ENCODE data around the gene CBX2.

CBX2 gene

DNA sequence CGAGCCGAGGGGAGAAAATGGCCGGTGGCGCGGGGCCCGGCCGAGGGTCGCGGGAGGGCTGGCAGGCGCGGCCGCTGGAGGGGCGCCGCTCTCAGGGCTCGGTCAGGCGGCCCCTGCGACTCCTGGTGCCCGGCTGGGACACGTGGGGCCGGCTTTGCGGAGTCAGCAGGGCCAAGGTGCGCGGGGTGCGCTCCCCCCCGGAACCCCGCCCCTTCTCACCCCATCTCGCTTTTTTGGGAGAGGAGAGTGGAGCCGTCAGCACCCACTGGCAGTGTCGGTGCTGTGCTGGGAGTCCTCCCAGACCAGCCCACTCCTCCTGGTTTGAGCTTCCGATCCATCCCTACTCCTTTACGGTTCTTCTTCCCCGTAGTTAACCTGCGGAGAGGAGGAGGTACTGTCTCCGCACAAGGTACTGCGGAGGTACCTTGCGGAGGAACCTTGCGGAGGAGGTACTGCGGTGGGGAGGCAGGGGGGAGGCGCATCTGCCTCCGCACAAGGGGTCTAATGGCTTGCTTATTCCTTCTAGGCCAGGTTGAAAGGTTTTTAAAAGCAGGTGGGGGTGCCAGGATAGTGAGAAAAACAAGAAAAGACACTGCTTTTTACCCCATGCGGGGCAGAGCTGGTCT is 38.0 kb downstream of the CBX2 start:
- TF ChIP-seq, protein P1, sequence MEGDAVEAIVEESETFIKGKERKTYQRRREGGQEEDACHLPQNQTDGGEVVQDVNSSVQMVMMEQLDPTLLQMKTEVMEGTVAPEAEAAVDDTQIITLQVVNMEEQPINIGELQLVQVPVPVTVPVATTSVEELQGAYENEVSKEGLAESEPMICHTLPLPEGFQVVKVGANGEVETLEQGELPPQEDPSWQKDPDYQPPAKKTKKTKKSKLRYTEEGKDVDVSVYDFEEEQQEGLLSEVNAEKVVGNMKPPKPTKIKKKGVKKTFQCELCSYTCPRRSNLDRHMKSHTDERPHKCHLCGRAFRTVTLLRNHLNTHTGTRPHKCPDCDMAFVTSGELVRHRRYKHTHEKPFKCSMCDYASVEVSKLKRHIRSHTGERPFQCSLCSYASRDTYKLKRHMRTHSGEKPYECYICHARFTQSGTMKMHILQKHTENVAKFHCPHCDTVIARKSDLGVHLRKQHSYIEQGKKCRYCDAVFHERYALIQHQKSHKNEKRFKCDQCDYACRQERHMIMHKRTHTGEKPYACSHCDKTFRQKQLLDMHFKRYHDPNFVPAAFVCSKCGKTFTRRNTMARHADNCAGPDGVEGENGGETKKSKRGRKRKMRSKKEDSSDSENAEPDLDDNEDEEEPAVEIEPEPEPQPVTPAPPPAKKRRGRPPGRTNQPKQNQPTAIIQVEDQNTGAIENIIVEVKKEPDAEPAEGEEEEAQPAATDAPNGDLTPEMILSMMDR (IDR thresholded peaks at IDR 0.05; ENCODE audit: low read length, missing control alignments) = no peak
- no peak overlapping the region for H3K4me3 ChIP-seq (replicated peaks; ENCODE audit: low read depth, low read length)
- DNase-seq (ENCODE audit: low read depth) = no peak

DNA sequence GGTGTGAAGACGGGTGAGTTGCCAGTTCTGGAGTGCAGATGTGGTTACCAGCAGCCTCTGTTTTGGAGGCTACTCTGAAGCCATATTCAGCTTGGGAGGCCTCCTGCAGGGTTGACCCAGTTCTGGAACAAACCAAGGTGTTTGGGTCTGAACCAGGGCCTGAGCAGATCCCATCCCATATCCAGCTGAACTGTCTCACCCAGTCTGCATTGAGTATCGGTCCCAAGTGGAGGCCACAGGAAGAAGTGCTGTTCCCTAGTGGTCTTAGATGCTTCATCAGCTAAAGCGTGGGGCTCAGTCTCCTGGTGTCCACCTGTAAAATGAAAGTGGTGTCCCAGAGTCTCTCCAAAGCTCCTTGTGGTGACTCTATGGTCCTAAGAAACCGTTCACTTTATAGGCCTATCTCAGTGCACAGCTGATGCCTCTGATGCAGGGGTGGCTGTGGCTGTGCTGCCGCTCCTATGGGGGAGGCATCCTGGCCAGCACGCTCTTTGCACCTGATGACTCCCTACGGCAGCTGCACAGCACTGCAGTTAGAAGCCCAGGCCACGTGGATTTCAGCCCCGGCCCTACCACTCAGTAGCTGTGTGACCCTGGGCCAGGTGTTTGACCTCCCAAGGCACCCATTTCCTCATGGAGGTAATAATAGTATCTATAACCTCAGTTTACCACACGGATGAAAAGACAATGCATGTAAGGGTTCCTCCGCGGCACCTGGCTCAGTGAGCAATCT is 40.2 kb downstream of the CBX2 start:
- TF ChIP-seq, protein P1 (IDR thresholded peaks at IDR 0.05; ENCODE audit: low read length, missing control alignments) = no peak
- H3K4me3 ChIP-seq (replicated peaks; ENCODE audit: low read depth, low read length) = no peak overlapping the region
- no peak for DNase-seq (ENCODE audit: low read depth)

DNA sequence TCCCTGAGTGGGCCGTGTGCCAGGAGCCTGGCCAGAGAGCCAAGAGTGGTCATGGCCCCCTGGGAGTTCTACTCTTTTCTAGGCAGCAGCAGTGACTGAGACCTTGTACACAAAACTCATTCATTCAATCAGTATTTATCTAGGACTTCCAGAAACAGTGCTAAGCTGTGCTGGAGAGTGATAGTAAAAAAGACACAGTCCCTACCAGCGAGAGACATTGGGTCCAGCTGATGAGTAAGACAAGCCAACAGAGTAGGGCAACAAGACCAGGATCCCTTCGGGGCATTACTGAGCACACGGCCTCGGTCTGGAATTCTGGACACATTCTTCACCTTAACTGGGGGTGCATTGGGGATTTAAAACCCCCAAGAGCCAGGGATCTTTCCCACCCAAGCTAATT is 41.1 kb downstream of the CBX2 start:
- no peak overlapping the region for H3K4me3 ChIP-seq (replicated peaks; ENCODE audit: low read depth, low read length)
- no peak for DNase-seq (ENCODE audit: low read depth)
- TF ChIP-seq, protein P1 (IDR thresholded peaks at IDR 0.05; ENCODE audit: low read length, missing control alignments) = no peak

DNA sequence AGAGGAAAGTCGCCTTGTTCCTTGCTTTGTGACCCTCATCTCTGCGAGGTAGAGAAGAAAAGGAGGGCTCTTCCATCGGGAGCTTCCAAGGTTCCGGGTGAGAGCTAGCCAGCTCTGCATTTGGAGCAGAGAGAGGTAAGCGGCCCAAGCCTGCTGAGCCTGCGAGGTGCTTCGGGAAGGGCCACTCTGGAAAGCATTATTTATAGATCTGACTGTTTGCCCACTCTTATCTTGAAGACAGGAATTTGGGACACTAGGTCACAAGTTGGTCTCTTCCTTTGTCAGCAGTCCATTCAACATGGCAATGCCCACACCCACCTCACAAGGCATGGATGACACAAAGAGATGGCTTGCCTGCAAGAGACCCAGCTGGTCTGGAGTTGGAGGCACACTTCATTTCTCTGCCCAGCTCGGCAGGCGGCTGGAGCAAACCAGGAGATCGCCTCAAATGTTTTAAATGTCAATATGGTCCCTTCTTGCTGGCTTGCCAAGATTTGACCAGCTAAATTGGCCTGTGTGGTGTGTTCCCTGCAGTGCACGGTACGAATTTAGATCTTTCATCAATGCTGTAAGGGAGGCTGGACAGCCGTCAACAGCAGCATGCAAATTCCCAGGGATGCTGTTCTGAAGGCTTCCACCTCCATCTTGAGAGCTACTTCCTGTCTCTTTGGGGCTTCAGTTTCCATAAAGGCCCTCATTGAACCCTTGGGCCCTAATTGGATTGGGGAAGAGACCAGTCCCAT is 41.8 kb downstream of the CBX2 start:
- no peak for DNase-seq (ENCODE audit: low read depth)
- TF ChIP-seq, protein P1 (IDR thresholded peaks at IDR 0.05; ENCODE audit: low read length, missing control alignments) = no peak
- H3K4me3 ChIP-seq (replicated peaks; ENCODE audit: low read depth, low read length) = no peak overlapping the region

- H3K4me3 ChIP-seq (replicated peaks; ENCODE audit: low read depth, low read length) = no peak overlapping the region
- DNase-seq (ENCODE audit: low read depth) = no peak
- TF ChIP-seq, protein P1 (IDR thresholded peaks at IDR 0.05; ENCODE audit: low read length, missing control alignments) = no peak
Observed at GRCh38 chr17:79820959-79821330, 43.0 kb downstream of the CBX2 start.

DNA sequence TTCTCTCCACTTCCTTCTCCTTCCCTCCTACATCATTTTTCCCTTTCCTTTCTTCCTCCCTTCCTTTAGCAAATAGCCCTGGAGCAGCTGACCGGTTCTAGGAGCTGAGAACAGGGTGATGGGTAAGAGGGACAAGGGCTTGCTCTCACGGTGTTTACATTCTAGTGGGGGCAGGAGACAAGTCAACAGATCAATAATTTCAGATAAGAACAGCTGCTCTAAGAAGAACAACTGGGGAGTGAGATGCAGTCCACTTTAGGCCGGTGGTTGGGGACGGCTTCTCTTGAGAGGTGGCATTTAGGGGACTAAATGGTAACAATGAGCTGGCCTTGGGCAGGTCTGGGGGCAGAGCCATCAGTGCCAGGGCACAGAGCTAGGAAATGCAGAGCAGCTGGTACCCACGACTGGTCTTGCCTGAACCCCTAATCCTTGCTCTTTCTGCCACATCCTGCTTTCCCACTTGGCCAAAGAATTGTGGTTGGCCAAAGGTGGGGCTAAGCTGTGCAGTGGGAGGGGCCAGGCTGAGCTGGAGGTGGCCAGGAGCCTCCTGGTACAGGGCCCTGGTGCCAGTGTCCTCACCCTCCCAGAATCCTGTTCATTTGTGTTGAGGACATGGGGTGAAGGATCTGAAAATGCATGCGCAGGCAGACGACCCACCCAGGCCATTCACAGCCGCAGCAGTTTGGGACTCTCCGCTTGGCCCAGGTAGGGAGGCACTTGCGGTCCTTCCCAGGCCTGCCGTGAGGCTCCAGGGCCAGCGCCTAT is 43.6 kb downstream of the CBX2 start:
- TF ChIP-seq, protein P1 (IDR thresholded peaks at IDR 0.05; ENCODE audit: low read length, missing control alignments) = no peak
- DNase-seq (ENCODE audit: low read depth) = no peak
- no peak overlapping the region for H3K4me3 ChIP-seq (replicated peaks; ENCODE audit: low read depth, low read length)

All from fibroblast of pulmonary artery (primary cell).